H9 (cell line): Measurements from ENCODE around the gene STT3A. TPM values are rescaled to one million over a fixed set of nuclear protein-coding genes. Genes with fewer than 3 reads are reported as not detected.

Experiments used
- DNase-seq: peaks from one replicate; pipeline ENCODE4 v3.0.0-alpha.2; 2017
- H2AFZ ChIP-seq: one replicate; pipeline ENCODE4 v1.6.1; 2013; ENCODE audit warnings: mild to moderate bottlenecking, low read length, control low read depth, moderate library complexity
- H2AK5ac ChIP-seq: 2 replicates; pipeline ENCODE4 v1.6.1; 2013; ENCODE audit warnings: low read length, control low read depth, mixed read lengths; ENCODE audit not compliant: insufficient read length
- H2BK120ac ChIP-seq: one replicate; pipeline ENCODE4 v1.6.1; 2013; ENCODE audit warnings: low read depth, mild to moderate bottlenecking, low read length, control low read depth, inconsistent platforms; ENCODE audit not compliant: poor library complexity, severe bottlenecking
- H2BK12ac ChIP-seq: 2 replicates; pipeline ENCODE4 v1.6.1; 2013; ENCODE audit warnings: low read length, control low read depth, mixed read lengths, low read depth; ENCODE audit not compliant: insufficient read length
- H2BK15ac ChIP-seq: 2 replicates; pipeline ENCODE4 v1.6.1; 2013; ENCODE audit warnings: low read depth, low read length, control low read depth
- H2BK20ac ChIP-seq: one replicate; pipeline ENCODE4 v1.6.1; 2013; ENCODE audit warnings: low read depth, mild to moderate bottlenecking, low read length, control low read depth, inconsistent platforms; ENCODE audit not compliant: poor library complexity, severe bottlenecking
- H2BK5ac ChIP-seq: 2 replicates; pipeline ENCODE4 v1.6.1; 2013; ENCODE audit warnings: low read length, control low read depth, mixed read lengths; ENCODE audit not compliant: insufficient read length
- H3K14ac ChIP-seq: 2 replicates; pipeline ENCODE4 v1.6.1; 2013; ENCODE audit warnings: low read length, control low read depth; ENCODE audit not compliant: insufficient read depth
- H3K18ac ChIP-seq: 2 replicates; pipeline ENCODE4 v1.6.1; 2013; ENCODE audit warnings: low read depth, mild to moderate bottlenecking, mixed read lengths, low read length, control low read depth; ENCODE audit not compliant: insufficient read length
- H3K23ac ChIP-seq: 2 replicates; pipeline ENCODE4 v1.6.1; 2013; ENCODE audit warnings: low read length, control low read depth, mixed read lengths, low read depth; ENCODE audit not compliant: insufficient read length
- H3K23me2 ChIP-seq: 2 replicates; pipeline ENCODE4 v1.6.1; 2013; ENCODE audit warnings: low read depth, mild to moderate bottlenecking, mixed read lengths, low read length, control low read depth; ENCODE audit not compliant: insufficient read length, poor library complexity, severe bottlenecking
- H3K27ac ChIP-seq: 2 replicates; pipeline ENCODE4 v1.5.1; 2013; ENCODE audit warnings: low read length, control low read depth, mixed read lengths, low read depth; ENCODE audit not compliant: insufficient read length
- H3K27me3 ChIP-seq: 2 replicates; pipeline ENCODE4 v1.6.1; 2013; ENCODE audit warnings: low read length, control low read depth, inconsistent platforms; ENCODE audit not compliant: insufficient read depth
- H3K4ac ChIP-seq: 2 replicates; pipeline ENCODE4 v1.6.1; 2013; ENCODE audit warnings: low read depth, mild to moderate bottlenecking, control low read depth, inconsistent platforms, low read length, moderate library complexity
- H3K4me1 ChIP-seq: 2 replicates; pipeline ENCODE4 v1.6.1; 2013; ENCODE audit warnings: low read length, control low read depth, inconsistent platforms; ENCODE audit not compliant: insufficient read depth
- H3K4me2 ChIP-seq: 2 replicates; pipeline ENCODE4 v1.6.1; 2013; ENCODE audit warnings: low read length, control low read depth, mixed read lengths; ENCODE audit not compliant: insufficient read length, insufficient read depth
- H3K56ac ChIP-seq: 2 replicates; pipeline ENCODE4 v1.6.1; 2013; ENCODE audit warnings: low read depth, mild to moderate bottlenecking, mixed read lengths, low read length, control low read depth; ENCODE audit not compliant: insufficient read length
- H3K79me1 ChIP-seq: 2 replicates; pipeline ENCODE4 v1.6.1; 2013; ENCODE audit warnings: low read depth, mild to moderate bottlenecking, moderate library complexity, low read length, control low read depth, inconsistent platforms; ENCODE audit not compliant: insufficient read depth, poor library complexity, severe bottlenecking
- H3K79me2 ChIP-seq: 2 replicates; pipeline ENCODE4 v1.6.1; 2013; ENCODE audit warnings: low read length, control low read depth, inconsistent platforms; ENCODE audit not compliant: insufficient read depth
- H3K9ac ChIP-seq: 2 replicates; pipeline ENCODE4 v1.6.1; 2013; ENCODE audit warnings: low read length, control low read depth, mixed read lengths; ENCODE audit not compliant: insufficient read length; ENCODE audit errors: extremely low read depth
- H3K9me3 ChIP-seq: one replicate; pipeline ENCODE4 v1.6.1; 2013; ENCODE audit warnings: low read depth, low read length, inconsistent platforms; ENCODE audit not compliant: control insufficient read depth
- H3T11ph ChIP-seq: one replicate; pipeline ENCODE4 v1.6.1; 2013; ENCODE audit warnings: mild to moderate bottlenecking, low read length, control low read depth, inconsistent platforms
- H4K20me1 ChIP-seq: one replicate; pipeline ENCODE4 v1.6.1; 2013; ENCODE audit not compliant: control insufficient read depth, insufficient read length, insufficient read depth
- H4K5ac ChIP-seq: 2 replicates; pipeline ENCODE4 v1.6.1; 2013; ENCODE audit warnings: low read depth, mild to moderate bottlenecking, mixed read lengths, low read length, control low read depth; ENCODE audit not compliant: insufficient read length
- H4K8ac ChIP-seq: replicated peaks from 2 replicates; pipeline ENCODE4 v1.6.1; 2013; ENCODE audit warnings: low read length, control low read depth, mixed read lengths, low read depth; ENCODE audit not compliant: insufficient read length
- H4K91ac ChIP-seq: 2 replicates; pipeline ENCODE4 v1.6.1; 2013; ENCODE audit warnings: low read depth, mild to moderate bottlenecking, moderate library complexity, mixed read lengths, low read length, control low read depth; ENCODE audit not compliant: insufficient read length
- H3K27ac Mint-ChIP-seq, 3 experiments: 2 replicates in 2 of 3; 3 replicates in 1 of 3; pipeline ENCODE4 v1.8.0; 2020 to 2021; ENCODE audit warnings: mixed read lengths in 3 of 3, mild to moderate bottlenecking in 1 of 3, moderate library complexity in 1 of 3
- H3K27me3 Mint-ChIP-seq: 2 replicates; pipeline ENCODE4 v1.8.0; 2021; ENCODE audit warnings: low read depth, mild to moderate bottlenecking, moderate library complexity, mixed read lengths
- H3K36me3 Mint-ChIP-seq, 3 experiments: 2 replicates in 2 of 3; 3 replicates in 1 of 3; pipeline ENCODE4 v1.8.0; 2020 to 2021; ENCODE audit warnings: low read depth in 3 of 3, mixed read lengths in 3 of 3; ENCODE audit not compliant: insufficient read depth in 1 of 3
- H3K4me1 Mint-ChIP-seq, 2 experiments: 2 replicates each; pipeline ENCODE4 v1.8.0; 2020; ENCODE audit warnings: mixed read lengths in 2 of 2
- H3K4me3 Mint-ChIP-seq, 2 experiments: 2 replicates in 1 of 2; 3 replicates in 1 of 2; pipeline ENCODE4 v1.8.0; 2020 to 2021; ENCODE audit warnings: mild to moderate bottlenecking in 2 of 2, mixed read lengths in 2 of 2, moderate library complexity in 1 of 2
- H3K9me3 Mint-ChIP-seq, 2 experiments: 2 replicates in 1 of 2; 3 replicates in 1 of 2; pipeline ENCODE4 v1.8.0; 2020; ENCODE audit warnings: mild to moderate bottlenecking in 2 of 2, mixed read lengths in 2 of 2, moderate library complexity in 1 of 2
- CTCF ChIP-seq: fragments of 200-600 bp; sonication (generic); conservative IDR thresholded peaks from 3 replicates; pipeline ENCODE4 v1.8.0; 2021; ENCODE audit warnings: antibody characterized with exemption, mild to moderate bottlenecking
- WGBS: extraction: QIAGEN DNeasy Blood & Tissue Kit; methylation state at CpG from one replicate; pipeline ENCODE4 v1.1.7; 2013; ENCODE audit warnings: missing lambda C conversion rate, low lambda C conversion rate, mixed read lengths; ENCODE audit not compliant: insufficient read length; ENCODE audit errors: extremely low coverage; 5-methylcytosine and 5-hydroxymethylcytosine counted together
- total RNA-seq: library from RNA; stranded (reverse); gene quantifications from 2 replicates; pipeline ENCODE4 v1.2.1, GENCODE V29; 2021

STT3A gene
- total RNA-seq, 1 experiment from 2014 or later: 128 TPM

GRCh38 chr11:125561924-125562323, 30.7 kb upstream of the STT3A start:
- Histone ChIP-seq H3K27ac (no peak overlapping the region), H3K79me2 (no peaks in the 10 kb centered on the region), H4K20me1 (no peaks in the 10 kb centered on the region), H3K18ac (no peak overlapping the region), H3K79me1 (no peaks in the 10 kb centered on the region), H2AFZ (no peak overlapping the region), H3K23ac (no peak overlapping the region), H2BK12ac (no peak overlapping the region), H3K9ac (no peak overlapping the region), H4K5ac (no peak overlapping the region), H3K4ac (no peak overlapping the region), H3K23me2 (no peaks in the 10 kb centered on the region), H3K27me3 (no peaks in the 10 kb centered on the region), H3K9me3 (no peaks in the 10 kb centered on the region), H3K4me1 (no peaks in the 10 kb centered on the region), H3T11ph (no peak overlapping the region), H2BK5ac (no peak overlapping the region), H2BK15ac (no peak overlapping the region), H2BK120ac (no peak overlapping the region), H2AK5ac (no peak overlapping the region), H4K8ac (no peak overlapping the region), H3K4me2 (no peak overlapping the region), H3K56ac (no peak overlapping the region), H3K14ac (no peak overlapping the region), H2BK20ac (no peak overlapping the region), H4K91ac (no peak overlapping the region)
- no peak overlapping the region for H3K27ac Mint-ChIP-seq
- H3K4me3 Mint-ChIP-seq: no peak overlapping the region
- TF ChIP-seq CTCF: no peak
- H3K4me1 Mint-ChIP-seq: no peaks in the 10 kb centered on the region
- WGBS: no CpG with 5 or more reads among the region's 1 CpG
- DNase-seq: no peak
- peaks cover 9 to 17% of the 10 kb centered on the region in 2 experiments; a peak in 4 of 5 replicates for H3K9me3 Mint-ChIP-seq
- H3K36me3 Mint-ChIP-seq: peaks cover 4 to 9% (median 4%) of the 10 kb centered on the region in 3 experiments; a peak in 5 of 7 replicates
- H3K27me3 Mint-ChIP-seq: no peaks in the 10 kb centered on the region; the same call in 1 of the 2 replicates
